HCT116 (cell line): Measurements from ENCODE around the gene PRAF2.

Experiments
- ATF3 ChIP-seq: IDR thresholded peaks from 2 replicates; pipeline ENCODE4 v1.6.1; 2012
- CTCF ChIP-seq, 3 experiments: fragments of 200-600 bp in 1 of 3; sonication (generic) in 1 of 3; IDR thresholded peaks in 2 of 3; conservative IDR thresholded peaks in 1 of 3; 2 replicates each; pipeline ENCODE4 v1.5.1; 2012 to 2017; ENCODE audit warnings: low read depth in 2 of 3, low read length in 2 of 3, antibody characterized with exemption in 1 of 3, borderline replicate concordance in 1 of 3, control low read depth in 1 of 3, mild to moderate bottlenecking in 1 of 3, mixed read lengths in 1 of 3, mixed run types in 1 of 3, moderate library complexity in 1 of 3; ENCODE audit not compliant: insufficient read depth in 1 of 3
- EZH2 ChIP-seq: fragments of 200-600 bp; sonication (generic); IDR thresholded peaks from 2 replicates; pipeline ENCODE4 v1.6.1; 2017; ENCODE audit warnings: antibody characterized with exemption, mixed run types
- EZH2phosphoT487 ChIP-seq: fragments of 200-600 bp; IDR thresholded peaks from 2 replicates; pipeline ENCODE4 v1.6.1; 2018; ENCODE audit warnings: antibody characterized with exemption, borderline replicate concordance
- MAX ChIP-seq: IDR thresholded peaks from 2 replicates; pipeline ENCODE4 v1.6.1; 2012
- POLR2A ChIP-seq: IDR thresholded peaks from 2 replicates; pipeline ENCODE4 v1.7.0; 2011; ENCODE audit warnings: borderline replicate concordance; ENCODE audit not compliant: insufficient read depth, insufficient read length; ENCODE audit errors: extremely low read depth
- POLR2AphosphoS5 ChIP-seq: IDR thresholded peaks from 2 replicates; pipeline ENCODE4 v1.6.1; 2011; ENCODE audit warnings: mild to moderate bottlenecking, low read depth, low read length, moderate library complexity
- SRF ChIP-seq: IDR thresholded peaks from 2 replicates; pipeline ENCODE4 v1.6.1; 2012; ENCODE audit warnings: low read depth
- ZNF274 ChIP-seq: fragments of 200-500 bp; sonication (Bioruptor generic); IDR thresholded peaks from 2 replicates; pipeline ENCODE4 v1.6.1; 2014; ENCODE audit warnings: mild to moderate bottlenecking, low read depth, low read length, inconsistent platforms

- TF ChIP-seq EZH2 (no peak), ZNF274 (no peak), POLR2A (no peak), CTCF (IDR thresholded peaks at IDR 0.05 in 2 of 3, conservative IDR thresholded peaks at IDR 0.05 in 1 of 3; ENCODE audit: borderline replicate concordance in 1 of 3, insufficient read depth in 1 of 3, low read depth in 2 of 3, low read length in 2 of 3) (no peak), EZH2phosphoT487 (no peak), POLR2AphosphoS5 (no peak), ATF3 (no peak), SRF (no peak), MAX (no peak)
Measured at GRCh38 chrX:49089553-49089952, 15.8 kb upstream of the PRAF2 start.
